Measurements from ENCODE around the gene SVIP.

Gene SVIP

GRCh38 chr11:22829231-22830081 lies at the start of gene SVIP:
Gene SVIP (minus strand): TSS chr11:22829801. CDS start chr11:22829748, 53 bp downstream.
- peak; percentile 93 to 95 for DNase-seq

GRCh38 chr11:22878604-22879003 lies 49.0 kb upstream of the SVIP start:
- no peak for DNase-seq

GRCh38 chr11:22878039-22878438 lies 48.4 kb upstream of the SVIP start:
- no peak for DNase-seq

GRCh38 chr11:22875869-22876473 lies 46.4 kb upstream of the SVIP start:
- peak; percentile 57 to 60 for DNase-seq

- DNase-seq: no peak
Observed at GRCh38 chr11:22869325-22869724, 39.7 kb upstream of the SVIP start.

- no peak for DNase-seq
Observed at GRCh38 chr11:22860241-22860640, 30.6 kb upstream of the SVIP start, which contains the start of gene CCDC179. Gene CCDC179 (minus strand): TSS chr11:22860474. CDS start chr11:22860421, 53 bp downstream.

GRCh38 chr11:22859756-22860155 lies 30.2 kb upstream of the SVIP start:
- DNase-seq: no peak

- DNase-seq: no peak
Observed at GRCh38 chr11:22851477-22851876, 21.9 kb upstream of the SVIP start.

GRCh38 chr11:22846726-22847125 lies 17.1 kb upstream of the SVIP start:
- DNase-seq: no peak

GRCh38 chr11:22832315-22833015 lies 2.9 kb upstream of the SVIP start:
- no peak for DNase-seq

- no peak for DNase-seq
Observed at GRCh38 chr11:22830082-22830414, 447 bp upstream of the SVIP start.

GRCh38 chr11:22828373-22828772 lies 1.2 kb downstream of the SVIP start:
- DNase-seq: no peak

GRCh38 chr11:22822203-22822602 lies 7.4 kb downstream of the SVIP start:
- no peak for DNase-seq

- no peak for DNase-seq
Observed at GRCh38 chr11:22809893-22810292, 19.7 kb downstream of the SVIP start.

GRCh38 chr11:22808571-22809197 lies 20.9 kb downstream of the SVIP start:
- DNase-seq: no peak

- DNase-seq: no peak
Observed at GRCh38 chr11:22807855-22808570, 21.6 kb downstream of the SVIP start.

GRCh38 chr11:22807391-22807790 lies 22.2 kb downstream of the SVIP start:
- no peak for DNase-seq

GRCh38 chr11:22802861-22803260 lies 26.7 kb downstream of the SVIP start:
- DNase-seq: no peak

- no peak for DNase-seq
Observed at GRCh38 chr11:22800482-22800881, 29.1 kb downstream of the SVIP start.

- no peak for DNase-seq
Observed at GRCh38 chr11:22798901-22799300, 30.7 kb downstream of the SVIP start.

- DNase-seq: no peak
Observed at GRCh38 chr11:22797047-22797446, 32.6 kb downstream of the SVIP start.

- DNase-seq: no peak
Observed at GRCh38 chr11:22795914-22796313, 33.7 kb downstream of the SVIP start.

- DNase-seq: no peak
Observed at GRCh38 chr11:22792497-22792896, 37.1 kb downstream of the SVIP start.

Measured in stimulated activated CD4-positive, alpha-beta T cell treated with anti-CD3 and anti-CD28 coated beads, Interleukin-2, amount 100 ng/mL, for 48 hours (primary cell).